Activated naive CD8-positive, alpha-beta T cell treated with anti-CD3 and anti-CD28 coated beads, Interleukin-2, amount 10 ng/mL, durations not matched to agents 7 days and 5 days (primary cell): ENCODE data around the gene MAB21L4. TPM values are rescaled to one million over a fixed set of nuclear protein-coding genes. Genes with fewer than 3 reads are reported as not detected.

Experiments used
- ATAC-seq: fragments of 150-1000 bp; cut with Tn5 transposase; one replicate; pipeline ENCODE4 v1.10.0; 2021; ENCODE audit warnings: low read depth, moderate library complexity
- POLR2A ChIA-PET: fragments of 350-600 bp; sonication (Branson Sonifier 250); formaldehyde crosslinking; loops from one replicate; lab custom pipeline; 2021; ENCODE audit warnings: antibody characterized with exemption; lab: Charles Lee
- DNase-seq: peaks from one replicate; pipeline ENCODE4 v3.0.0; 2021
- H3K27ac Mint-ChIP-seq: one replicate; pipeline ENCODE4 v1.8.0; 2022; ENCODE audit warnings: mild to moderate bottlenecking, mixed read lengths
- H3K27me3 Mint-ChIP-seq: one replicate; pipeline ENCODE4 v1.8.0; 2022; ENCODE audit warnings: mild to moderate bottlenecking, moderate library complexity, mixed read lengths
- H3K36me3 Mint-ChIP-seq: one replicate; pipeline ENCODE4 v1.8.0; 2021; ENCODE audit warnings: mild to moderate bottlenecking, mixed read lengths
- H3K4me1 Mint-ChIP-seq: one replicate; pipeline ENCODE4 v1.8.0; 2021; ENCODE audit warnings: mixed read lengths
- H3K4me3 Mint-ChIP-seq: one replicate; pipeline ENCODE4 v1.8.0; 2022; ENCODE audit warnings: mild to moderate bottlenecking, moderate library complexity, mixed read lengths
- H3K9me3 Mint-ChIP-seq: one replicate; pipeline ENCODE4 v1.8.0; 2021; ENCODE audit warnings: mixed read lengths
- total RNA-seq, 2 experiments: library from RNA; stranded (reverse); gene quantifications; one replicate each; pipeline ENCODE4 v1.2.3, GENCODE V29; 2021

The MAB21L4 gene
- total RNA-seq, 2 experiments from 2014 or later: not detected

DNA sequence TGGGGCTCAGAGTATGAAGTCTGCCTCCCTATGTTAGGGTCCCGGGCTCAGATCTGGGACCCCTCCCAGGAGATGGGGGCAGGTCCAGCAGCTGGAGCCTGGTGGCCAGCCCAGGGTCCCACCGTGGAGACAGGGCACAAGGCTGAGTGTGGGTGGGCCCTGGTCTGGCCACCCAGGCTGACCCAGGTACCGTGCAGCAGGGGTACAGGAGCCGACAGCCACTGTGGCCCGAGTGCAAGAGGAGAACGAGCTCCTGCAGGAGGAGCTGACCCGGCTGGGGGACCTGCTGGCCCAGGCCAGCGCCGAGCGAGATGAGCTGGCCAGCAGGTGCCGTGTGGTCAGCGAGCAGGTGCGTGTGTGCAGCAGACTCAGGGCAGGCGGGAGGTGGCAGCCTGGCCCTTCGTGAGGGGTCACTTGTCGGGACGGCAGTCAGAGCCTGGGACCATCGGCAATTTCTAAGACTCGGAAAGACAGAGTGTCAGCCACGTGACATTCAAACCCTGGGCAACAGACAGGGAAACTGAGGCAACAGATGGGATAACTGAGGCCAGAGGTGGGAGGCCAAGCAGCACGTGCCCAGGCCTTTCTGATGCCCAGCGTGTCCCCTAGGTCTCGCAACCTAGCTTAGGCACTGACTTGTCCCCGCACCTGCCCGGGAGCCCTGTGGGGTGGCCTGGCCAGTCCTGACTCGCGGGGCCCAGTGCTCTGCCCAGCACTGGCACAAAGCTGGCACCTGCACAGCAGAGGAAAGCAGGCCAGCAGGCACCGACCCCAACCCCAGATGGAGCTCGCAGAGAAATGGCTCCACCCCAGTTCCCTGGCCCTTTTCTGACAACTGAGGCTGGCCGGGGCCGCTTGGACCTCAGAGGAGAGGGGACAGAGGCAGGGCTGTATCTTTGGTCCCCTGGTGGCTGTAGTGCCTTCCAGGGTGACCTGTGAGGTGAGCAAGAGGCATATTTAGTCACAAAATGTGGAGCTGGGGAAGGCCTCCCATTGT, 24.1 kb upstream of the MAB21L4 start:
- H3K36me3 Mint-ChIP-seq: no peaks in the 10 kb centered on the region
- DNase-seq: peak; percentile 26
- no peaks in the 10 kb centered on the region for H3K4me1 Mint-ChIP-seq
- no peak overlapping the region for H3K4me3 Mint-ChIP-seq
- ATAC-seq: no peak
- POLR2A ChIA-PET: no interaction called here
- peaks cover 11% of the 10 kb centered on the region for H3K27me3 Mint-ChIP-seq
- H3K27ac Mint-ChIP-seq: no peak overlapping the region
- H3K9me3 Mint-ChIP-seq: no peaks in the 10 kb centered on the region

DNA sequence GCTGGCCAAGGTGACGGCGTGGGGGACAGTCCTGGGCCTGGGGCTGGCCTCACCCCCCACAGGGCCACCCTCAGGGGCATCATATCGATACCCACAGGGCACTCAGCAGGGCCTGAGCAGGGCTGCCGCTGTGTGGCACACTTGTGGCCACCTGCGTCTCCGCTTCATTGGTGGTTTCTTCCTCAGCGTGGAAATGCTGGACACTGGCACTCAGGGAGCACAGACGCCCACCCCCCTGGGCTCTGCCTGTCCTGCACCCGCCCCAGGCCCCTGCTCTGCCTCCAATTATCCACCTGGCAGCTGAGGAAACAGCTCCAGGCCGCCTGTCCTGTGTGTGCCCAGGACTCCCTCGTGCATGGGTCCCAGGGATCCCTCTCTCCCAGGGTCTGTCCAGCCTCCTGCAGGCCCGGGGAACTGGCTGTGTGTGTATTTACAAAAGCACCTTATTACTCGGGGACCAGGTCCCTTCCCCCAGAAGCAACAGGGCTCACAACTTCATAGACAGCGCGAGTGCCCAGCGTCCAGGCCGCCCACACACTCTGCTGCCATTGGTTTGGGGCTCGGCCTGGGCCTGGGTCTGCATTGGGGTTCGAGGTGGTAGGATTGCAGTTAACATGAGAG, 23.3 kb upstream of the MAB21L4 start:
- Mint-ChIP-seq H3K4me1 (no peaks in the 10 kb centered on the region), H3K27me3 (peaks cover 11% of the 10 kb centered on the region), H3K4me3 (no peak overlapping the region), H3K27ac (no peak overlapping the region), H3K9me3 (no peaks in the 10 kb centered on the region), H3K36me3 (no peaks in the 10 kb centered on the region)
- POLR2A ChIA-PET: no interaction called here
- ATAC-seq (no peak), DNase-seq (peak; percentile 27)

GRCh38 chr2:240918258-240919091, 22.5 kb upstream of the MAB21L4 start:
- ATAC-seq (no peak), DNase-seq (peak; percentile 29)
- Mint-ChIP-seq H3K9me3 (no peaks in the 10 kb centered on the region), H3K4me1 (no peaks in the 10 kb centered on the region), H3K27me3 (peaks cover 11% of the 10 kb centered on the region), H3K27ac (no peak overlapping the region), H3K36me3 (no peaks in the 10 kb centered on the region), H3K4me3 (no peak overlapping the region)
- POLR2A ChIA-PET: no interaction called here

DNA sequence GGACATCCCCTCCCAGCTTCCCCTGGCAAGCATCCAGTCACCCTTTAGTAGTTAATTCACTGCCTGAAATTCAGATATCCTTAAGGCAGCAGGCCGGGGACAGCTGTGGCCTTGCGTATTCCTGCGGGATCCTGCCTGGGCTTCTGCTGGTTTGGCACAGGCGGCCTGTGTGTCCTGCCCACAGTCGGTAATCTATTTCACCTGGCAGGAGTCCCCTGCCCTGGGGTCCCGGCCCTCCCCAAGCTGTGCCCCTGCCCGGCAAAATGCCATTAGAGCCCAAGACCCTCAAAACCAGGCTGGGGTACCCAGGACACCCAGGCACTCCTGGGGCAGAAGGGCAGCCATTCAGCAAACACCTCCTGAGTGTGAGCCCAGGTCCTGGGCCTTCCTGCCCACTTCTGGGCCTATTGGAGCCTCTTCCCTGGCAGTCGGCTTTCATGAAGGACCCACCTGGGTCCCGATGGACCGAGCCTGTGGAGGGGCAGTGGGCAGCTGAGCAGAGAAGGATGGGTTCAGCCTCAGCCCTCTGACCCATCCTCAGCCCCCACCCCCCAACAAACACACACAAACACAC, 21.8 kb upstream of the MAB21L4 start:
- Mint-ChIP-seq H3K27ac (no peak overlapping the region), H3K9me3 (no peaks in the 10 kb centered on the region), H3K36me3 (no peaks in the 10 kb centered on the region), H3K4me3 (no peak overlapping the region), H3K27me3 (peaks cover 11% of the 10 kb centered on the region), H3K4me1 (no peaks in the 10 kb centered on the region)
- POLR2A ChIA-PET: no interaction called here
- ATAC-seq (no peak), DNase-seq (peak; percentile 27)

DNA sequence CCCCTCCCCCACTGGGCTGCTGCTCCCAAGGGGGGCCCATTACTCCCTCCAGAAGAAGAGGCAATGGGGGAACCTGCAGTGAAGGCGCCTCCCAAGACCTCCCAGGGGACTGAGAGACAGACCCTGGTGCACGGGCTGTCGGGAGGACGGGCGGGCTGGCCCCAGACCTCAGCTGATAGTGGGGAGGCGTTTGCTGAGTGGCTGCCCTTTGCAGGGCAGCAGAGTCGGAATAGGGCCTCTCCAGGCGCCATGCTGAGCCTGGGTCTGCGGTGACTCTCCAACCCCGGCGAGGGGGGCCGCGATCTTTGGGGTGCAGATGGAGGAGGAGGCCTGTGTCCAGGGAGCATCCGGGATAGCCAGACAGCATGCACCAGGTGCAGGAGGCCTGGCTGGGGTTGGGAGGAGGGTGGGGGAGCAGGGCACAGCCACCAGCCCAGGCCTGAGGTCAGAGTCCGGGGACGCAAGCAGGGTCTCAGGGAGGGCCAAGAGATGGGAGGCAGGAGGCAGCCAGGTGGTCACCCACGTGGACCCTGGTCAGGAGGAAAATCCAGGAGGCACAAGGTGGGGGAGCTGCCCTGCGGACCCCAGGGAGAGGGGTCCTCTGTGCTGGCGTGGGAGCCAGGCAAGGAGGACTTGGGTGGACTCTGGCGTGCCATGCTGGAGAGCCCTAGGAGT, 21.2 kb upstream of the MAB21L4 start:
- DNase-seq: peak; percentile 29
- no peak overlapping the region for H3K27ac Mint-ChIP-seq
- H3K27me3 Mint-ChIP-seq: peaks cover 11% of the 10 kb centered on the region
- no peak for ATAC-seq
- H3K4me3 Mint-ChIP-seq: no peak overlapping the region
- H3K9me3 Mint-ChIP-seq: no peaks in the 10 kb centered on the region
- POLR2A ChIA-PET: no interaction called here
- no peaks in the 10 kb centered on the region for H3K4me1 Mint-ChIP-seq
- H3K36me3 Mint-ChIP-seq: no peaks in the 10 kb centered on the region

GRCh38 chr2:240916571-240917008, 20.6 kb upstream of the MAB21L4 start:
- H3K27me3 Mint-ChIP-seq: peaks cover 11% of the 10 kb centered on the region

DNA sequence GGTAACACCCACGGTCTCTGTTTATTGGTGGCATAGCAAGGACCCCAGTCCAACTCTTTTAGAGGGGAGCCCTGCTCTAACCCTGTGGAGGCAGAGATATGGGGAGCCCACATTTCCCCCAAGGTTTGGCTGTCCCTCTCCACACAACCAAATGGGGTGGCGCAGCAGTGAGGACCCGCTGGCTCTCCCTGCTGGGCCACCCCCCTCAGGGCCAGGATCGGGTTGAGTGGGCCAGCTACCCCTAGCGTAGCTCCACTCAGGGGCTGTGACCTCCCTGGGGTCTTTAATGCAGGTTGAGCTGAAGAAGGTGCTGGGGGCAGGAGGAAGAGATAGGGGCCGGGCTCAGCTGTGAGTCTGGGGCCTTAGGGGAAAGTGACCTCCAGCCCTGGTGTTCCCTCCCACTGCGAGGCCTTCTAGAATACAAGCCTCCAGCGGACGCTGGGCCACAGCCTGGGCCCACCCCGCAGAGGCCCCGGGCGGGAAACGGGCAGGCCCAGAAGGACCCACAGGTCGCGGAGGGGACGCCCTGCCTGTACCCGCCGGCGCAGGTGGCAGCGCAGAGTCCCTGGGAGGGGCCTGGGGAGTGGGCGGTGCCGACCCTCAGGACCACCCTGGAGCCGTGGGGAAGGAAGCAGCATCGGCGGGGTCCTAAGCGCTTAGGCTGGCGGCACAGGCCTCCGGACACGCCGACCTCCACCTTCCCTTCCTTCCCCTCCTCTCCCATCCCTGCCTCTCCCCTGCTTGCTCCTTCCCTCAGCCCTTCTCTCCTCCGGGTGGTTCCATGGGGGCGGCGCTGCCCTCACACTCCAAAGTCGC, 19.8 kb upstream of the MAB21L4 start:
- Mint-ChIP-seq H3K4me1 (no peaks in the 10 kb centered on the region), H3K9me3 (no peaks in the 10 kb centered on the region), H3K27me3 (peaks cover 15% of the 10 kb centered on the region), H3K4me3 (no peak overlapping the region), H3K36me3 (no peaks in the 10 kb centered on the region), H3K27ac (no peak overlapping the region)
- ATAC-seq (no peak), DNase-seq (peak; percentile 29)
- POLR2A ChIA-PET: no interaction called here

More at GRCh38 chr2:240916571-240917008, 20.6 kb upstream of the MAB21L4 start:
- Mint-ChIP-seq H3K27ac (no peak overlapping the region), H3K36me3 (no peaks in the 10 kb centered on the region), H3K4me3 (no peak overlapping the region), H3K4me1 (no peaks in the 10 kb centered on the region), H3K9me3 (no peaks in the 10 kb centered on the region)
- DNase-seq (no peak), ATAC-seq (no peak)
- POLR2A ChIA-PET: no interaction called here

GRCh38 chr2:240914645-240915525, 18.9 kb upstream of the MAB21L4 start:
- Mint-ChIP-seq H3K27me3 (peaks cover 15% of the 10 kb centered on the region), H3K36me3 (no peaks in the 10 kb centered on the region), H3K4me1 (no peaks in the 10 kb centered on the region), H3K9me3 (no peaks in the 10 kb centered on the region), H3K27ac (no peak overlapping the region), H3K4me3 (no peak overlapping the region)
- DNase-seq (no peak), ATAC-seq (peak; percentile 21)
- POLR2A ChIA-PET: no interaction called here

DNA sequence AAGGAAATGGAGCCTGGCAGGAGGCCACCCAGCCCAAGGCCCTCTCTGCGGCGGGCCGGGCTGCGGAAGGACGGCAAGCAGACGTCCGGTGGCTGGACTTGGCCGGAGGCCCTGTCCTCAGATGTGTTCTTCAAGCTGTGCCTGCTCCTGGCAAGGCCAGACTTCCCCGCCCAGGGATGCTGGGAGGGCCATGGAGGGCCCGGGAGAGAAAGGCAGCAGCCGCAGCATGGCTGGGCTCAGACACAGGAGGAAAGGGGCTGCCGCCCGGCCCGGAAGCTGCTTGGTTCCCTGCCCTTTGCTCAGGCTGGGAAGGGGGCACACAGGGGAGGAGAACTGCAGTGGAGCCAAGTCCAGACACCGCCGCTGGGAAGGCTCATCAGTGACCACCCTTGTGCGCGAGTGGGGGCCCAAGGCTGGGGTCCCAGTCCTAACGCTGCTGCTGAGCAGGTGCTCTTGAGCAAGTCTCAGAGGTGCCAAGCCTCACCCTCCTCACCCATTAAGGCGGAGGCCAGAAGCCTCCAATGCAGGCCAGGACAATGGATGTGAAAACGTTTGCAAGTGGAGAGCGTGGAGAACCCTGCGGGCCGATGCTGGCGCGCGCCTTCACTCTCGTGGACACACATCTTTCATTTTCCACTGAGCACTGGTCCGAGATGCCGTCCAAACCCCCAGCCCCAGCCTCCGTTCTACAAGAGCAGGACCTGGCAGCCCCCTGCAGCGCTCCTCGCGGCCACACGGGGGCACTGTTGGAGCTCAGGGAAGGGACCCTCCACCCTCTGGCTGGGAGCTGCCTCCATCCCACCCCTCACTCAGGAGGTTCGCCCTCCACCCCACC, 18.1 kb upstream of the MAB21L4 start:
- Mint-ChIP-seq H3K27ac (no peak overlapping the region), H3K36me3 (no peaks in the 10 kb centered on the region), H3K27me3 (peaks cover 15% of the 10 kb centered on the region), H3K4me1 (no peaks in the 10 kb centered on the region), H3K4me3 (no peak overlapping the region), H3K9me3 (no peaks in the 10 kb centered on the region)
- POLR2A ChIA-PET: no interaction called here
- DNase-seq (peak; percentile 75), ATAC-seq (peak; percentile 48)

DNA sequence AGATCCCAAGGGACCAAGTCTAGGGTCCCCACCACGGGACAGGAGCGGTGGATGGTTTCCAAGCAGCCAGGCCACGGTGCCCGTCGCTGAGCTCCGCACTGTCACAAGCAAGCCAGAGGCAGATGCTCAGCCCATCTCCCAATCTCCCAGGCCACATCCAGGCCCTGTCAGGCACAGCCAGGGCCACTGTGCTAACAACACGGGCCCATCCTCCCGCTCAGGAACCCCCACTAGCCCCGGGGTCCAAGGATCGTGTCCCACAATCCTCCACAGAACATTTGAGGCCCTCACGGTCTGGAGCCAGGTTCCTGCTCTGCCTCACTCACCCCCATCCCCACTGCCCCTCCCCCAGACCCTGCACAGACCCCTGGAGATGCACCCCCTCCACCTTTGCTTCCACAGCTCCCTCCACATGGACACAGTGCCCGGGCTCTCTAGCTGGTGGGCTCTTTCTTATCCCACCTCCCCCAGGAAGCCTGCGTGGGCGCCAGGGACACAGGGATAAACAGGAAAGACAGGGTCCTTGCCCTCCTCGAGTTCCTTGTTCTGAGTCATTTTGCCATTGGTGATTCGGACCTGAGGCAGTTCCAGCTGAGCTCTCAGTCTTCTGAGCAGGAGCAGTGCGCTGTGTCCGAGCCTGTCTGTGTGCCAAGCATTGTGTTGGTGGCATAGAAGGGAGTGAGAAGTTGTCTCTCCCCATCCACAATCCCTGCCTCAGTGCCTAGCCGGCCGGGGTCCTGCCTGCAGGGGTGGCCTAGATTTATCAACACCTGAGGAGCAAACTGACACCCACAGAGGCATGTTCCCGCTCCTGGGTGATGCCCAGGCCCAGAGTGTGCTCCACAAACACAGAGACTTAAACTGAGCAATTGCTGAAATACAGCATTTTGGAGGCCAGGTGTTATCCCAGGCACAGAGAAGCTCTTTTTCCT, 17.2 kb upstream of the MAB21L4 start:
- DNase-seq: no peak
- Mint-ChIP-seq H3K27me3 (peaks cover 15% of the 10 kb centered on the region), H3K9me3 (no peaks in the 10 kb centered on the region), H3K27ac (no peak overlapping the region), H3K4me1 (no peaks in the 10 kb centered on the region), H3K36me3 (no peaks in the 10 kb centered on the region), H3K4me3 (no peak overlapping the region)
- ATAC-seq: no peak
- POLR2A ChIA-PET: no interaction called here
